GM04504 (cell line): ENCODE results near the gene ITPK1.

ENCODE experiments used
- DNase-seq: peaks from one replicate; pipeline ENCODE4 v3.0.0-alpha.2; 2012; ENCODE audit warnings: low read depth

The ITPK1 gene

DNA sequence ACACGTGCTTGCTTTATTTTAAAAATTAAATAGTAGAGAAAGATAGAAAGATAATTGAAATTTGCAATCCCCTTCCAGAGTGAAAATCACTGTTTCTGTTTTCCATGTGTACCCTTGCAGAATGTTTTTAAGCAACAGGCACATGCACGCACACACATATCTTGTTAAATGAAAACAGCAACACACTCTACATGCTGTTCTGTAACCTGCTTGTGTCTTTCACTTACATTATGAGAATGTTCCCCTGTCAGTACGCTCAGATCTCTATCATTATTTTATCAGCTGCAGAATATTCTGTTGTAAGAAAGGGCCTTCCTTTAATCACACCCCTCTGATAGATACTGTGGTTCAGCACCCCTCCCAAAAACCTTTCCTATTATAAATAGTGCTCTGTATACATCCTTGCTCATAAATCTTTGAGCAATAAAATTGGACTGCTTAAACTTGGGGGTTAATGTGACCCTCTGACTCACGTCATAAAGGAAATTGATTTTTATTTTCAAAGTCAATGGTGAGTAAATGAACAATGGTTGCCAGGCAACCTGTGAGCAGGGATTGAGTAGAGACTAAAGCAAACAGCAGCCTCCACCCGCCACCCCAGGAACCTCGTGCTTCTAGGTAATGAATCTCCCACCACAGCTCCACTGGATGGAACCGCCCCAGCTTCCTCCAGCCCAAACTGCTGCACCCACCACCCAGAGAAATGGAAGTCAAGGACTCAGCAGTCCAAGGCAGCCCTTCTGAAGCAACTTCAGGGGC is 224.7 kb downstream of the ITPK1 start:
- no peak for DNase-seq

DNA sequence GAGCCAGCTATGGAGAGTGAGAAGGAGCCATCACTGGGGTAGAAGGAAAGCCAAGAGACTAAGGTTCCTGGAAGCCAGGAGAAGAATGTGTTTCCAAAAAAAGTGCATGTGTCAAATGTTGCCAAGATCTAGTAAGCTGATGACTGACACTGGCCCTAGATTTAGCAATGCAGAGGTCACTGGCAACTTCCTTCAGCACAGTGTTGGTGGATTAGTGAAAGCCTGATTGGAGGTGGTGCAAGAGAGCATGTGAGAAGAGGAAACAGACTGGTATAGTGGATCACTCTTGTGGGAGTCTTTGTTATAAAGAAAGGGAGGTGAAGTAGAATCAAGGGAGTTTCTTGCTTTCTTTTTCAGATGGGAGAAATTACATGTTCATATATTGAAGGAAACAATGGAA is 226.8 kb downstream of the ITPK1 start:
- no peak for DNase-seq

DNA sequence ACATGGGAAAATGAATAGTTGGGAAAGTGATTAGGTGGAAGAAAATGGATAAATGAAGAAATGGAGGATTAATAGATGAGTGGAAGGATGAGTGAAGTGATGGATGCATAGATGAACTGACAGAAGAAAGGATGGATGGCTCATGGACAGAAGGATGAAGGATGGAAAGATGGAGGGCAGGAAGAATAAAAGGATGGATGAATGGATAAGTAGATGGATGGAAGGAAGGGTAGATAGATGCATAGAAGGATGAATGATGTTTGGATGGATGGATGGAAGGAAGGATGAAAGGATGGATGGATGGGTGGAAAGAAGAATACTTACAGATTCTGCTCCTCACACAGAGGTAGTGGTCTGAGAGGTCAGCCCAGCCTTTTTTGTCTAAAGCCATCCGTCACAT is 228.6 kb downstream of the ITPK1 start:
- no peak for DNase-seq
